Endothelial cell of umbilical vein (primary cell): ENCODE measurements around the gene SNAI3. TPM values are rescaled to one million over a fixed set of nuclear protein-coding genes. Genes with fewer than 3 reads are reported as not detected.

ENCODE experiments used
- BruUV-seq: library from RNA; stranded (reverse); fragments of 400-500 nt; replicated peaks from 2 replicates; lab custom pipeline; 2021; lab: Mats Ljungman, UMichigan
- CTCF ChIA-PET: fragments of 300-600, 350-600 bp; sonication (Branson Sonifier 250); formaldehyde crosslinking; loops from one replicate; lab custom pipeline; 2021; ENCODE audit warnings: antibody characterized with exemption, inconsistent platforms; lab: Charles Lee
- POLR2A ChIA-PET: fragments of 300-600, 350-600 bp; sonication (Branson Sonifier 250); formaldehyde crosslinking; loops from one replicate; lab custom pipeline; 2021; ENCODE audit warnings: antibody characterized with exemption, inconsistent platforms; lab: Charles Lee
- DNase-seq: peaks from one replicate; pipeline ENCODE4 v3.0.0-alpha.2; 2011; ENCODE audit warnings: low read depth, low spot score
- FAIRE-seq: peaks from 2 replicates; lab custom pipeline; 2011; peaks lifted over from hg19 to GRCh38; lab: Jason Lieb, UNC
- H2AFZ ChIP-seq: 2 replicates; pipeline ENCODE4 v1.6.0; 2012; ENCODE audit warnings: low read depth, low read length, control low read depth, inconsistent platforms
- H3K27ac ChIP-seq: 2 replicates; pipeline ENCODE4 v1.5.1; 2011; ENCODE audit warnings: low read depth, mild to moderate bottlenecking, control low read depth, low read length, moderate library complexity; ENCODE audit not compliant: insufficient read depth
- H3K27me3 ChIP-seq, 2 experiments: 2 replicates each; pipeline versions ENCODE4 v1.6.0 to v1.6.1; 2011; ENCODE audit warnings: low read length in 2 of 2, mixed read lengths in 1 of 2; ENCODE audit not compliant: control insufficient read depth in 2 of 2, insufficient read depth in 2 of 2
- H3K36me3 ChIP-seq, 2 experiments: 2 replicates in 1 of 2; 3 replicates in 1 of 2; pipeline ENCODE4 v1.5.1; 2011; ENCODE audit warnings: low read length in 2 of 2, mild to moderate bottlenecking in 1 of 2, moderate library complexity in 1 of 2; ENCODE audit not compliant: control insufficient read depth in 2 of 2, insufficient read depth in 2 of 2; ENCODE audit errors: extremely low read depth in 1 of 2
- H3K4me1 ChIP-seq: 3 replicates; pipeline ENCODE4 v1.5.1; 2011; ENCODE audit warnings: mild to moderate bottlenecking, low read length; ENCODE audit not compliant: control insufficient read depth, insufficient read depth; ENCODE audit errors: extremely low read depth
- H3K4me2 ChIP-seq: 2 replicates; pipeline ENCODE4 v1.6.1; 2011; ENCODE audit warnings: low read length, control low read depth, mixed read lengths; ENCODE audit not compliant: insufficient read depth
- H3K4me3 ChIP-seq, 3 experiments: fragments of 200-600 bp in 1 of 3; sonication (generic), shearing (Covaris generic) in 1 of 3; replicated peaks in 1 of 3; 2 replicates each; pipeline ENCODE4 v1.5.1; 2011 to 2016; ENCODE audit warnings: control low read depth in 3 of 3, low read length in 3 of 3, mild to moderate bottlenecking in 2 of 3, inconsistent platforms in 1 of 3, low read depth in 1 of 3, moderate library complexity in 1 of 3; ENCODE audit not compliant: insufficient read depth in 1 of 3
- H3K79me2 ChIP-seq: 2 replicates; pipeline ENCODE4 v1.6.0; 2012; ENCODE audit warnings: low read length, inconsistent platforms; ENCODE audit not compliant: control insufficient read depth, insufficient read depth
- H3K9ac ChIP-seq: replicated peaks from 2 replicates; pipeline ENCODE3; 2011; ENCODE audit warnings: low read length, control low read depth; ENCODE audit not compliant: insufficient read depth; ENCODE audit errors: extremely low read depth
- H3K9me1 ChIP-seq: replicated peaks from 3 replicates; pipeline ENCODE4 v1.6.0; 2011; ENCODE audit warnings: mild to moderate bottlenecking, low read length; ENCODE audit not compliant: control insufficient read depth, insufficient read depth; ENCODE audit errors: extremely low read depth
- H3K9me3 ChIP-seq: replicated peaks from 2 replicates; pipeline ENCODE4 v1.5.1; 2012; ENCODE audit warnings: low read length, inconsistent platforms; ENCODE audit not compliant: control insufficient read depth, insufficient read depth
- H4K20me1 ChIP-seq: replicated peaks from 2 replicates; pipeline ENCODE3; 2011; ENCODE audit warnings: mild to moderate bottlenecking, low read length; ENCODE audit not compliant: control insufficient read depth, insufficient read depth; ENCODE audit errors: extremely low read depth
- CTCF ChIP-seq, 2 donors: IDR thresholded peaks; 1 replicate in 1 of 2; 2 replicates in 1 of 2; pipeline ENCODE4 v1.5.1; 2011; ENCODE audit warnings: low read length in 2 of 2, mild to moderate bottlenecking in 2 of 2, moderate library complexity in 2 of 2, control low read depth in 1 of 2, inconsistent platforms in 1 of 2, low read depth in 1 of 2; ENCODE audit not compliant: insufficient read depth in 1 of 2; ENCODE audit errors: extremely low read depth in 1 of 2
- EZH2 ChIP-seq: IDR thresholded peaks from 2 replicates; pipeline ENCODE4 v1.6.1; 2012; ENCODE audit warnings: borderline replicate concordance, low read depth, mild to moderate bottlenecking, moderate library complexity, low read length, inconsistent platforms; ENCODE audit not compliant: severe bottlenecking
- FOS ChIP-seq: IDR thresholded peaks from 2 replicates; pipeline ENCODE4 v1.6.1; 2011; ENCODE audit warnings: mild to moderate bottlenecking, low read length, moderate library complexity, borderline replicate concordance; ENCODE audit not compliant: insufficient read depth
- GATA2 ChIP-seq: IDR thresholded peaks from 2 replicates; pipeline ENCODE4 v1.7.0; 2011; ENCODE audit warnings: low read depth, mild to moderate bottlenecking, moderate library complexity, mixed read lengths, low read length; ENCODE audit not compliant: insufficient read length, insufficient read depth
- JUN ChIP-seq: IDR thresholded peaks from 2 replicates; pipeline ENCODE4 v1.6.1; 2011; ENCODE audit warnings: borderline replicate concordance, low read depth; ENCODE audit not compliant: insufficient read length, insufficient read depth
- MAX ChIP-seq: IDR thresholded peaks from 2 replicates; pipeline ENCODE4 v1.6.1; 2011; ENCODE audit not compliant: insufficient read depth, insufficient read length
- MYC ChIP-seq: IDR thresholded peaks from one replicate; pipeline ENCODE4 v1.6.1; 2011; ENCODE audit warnings: mild to moderate bottlenecking, low read depth, low read length
- POLR2A ChIP-seq: IDR thresholded peaks from 2 replicates; pipeline ENCODE4 v1.6.1; 2012; ENCODE audit warnings: low read depth, mild to moderate bottlenecking, control low read depth, low read length
- POLR2AphosphoS5 ChIP-seq: IDR thresholded peaks from 2 replicates; pipeline ENCODE4 v1.6.1; 2012; ENCODE audit warnings: low read depth, mild to moderate bottlenecking, control low read depth, low read length, moderate library complexity; ENCODE audit not compliant: insufficient read depth
- dilution Hi-C: fragments of 300-500 bp; cut with MboI; formaldehyde crosslinking; loops from one replicate; pipeline ENCODE4 v1.15.0; 2019; ENCODE audit warnings: low sequenced_read_pairs; ENCODE audit not compliant: extremely low pct_ligation_motif_present
- intact Hi-C: fragments of 100-400 bp; cut with micrococcal nuclease; formaldehyde crosslinking; loops from one replicate; pipeline ENCODE4 v1.10.0; 2022
- polyA plus RNA-seq, 4 experiments: library from polyadenylated mRNA; depleted of rRNA in 3 of 4; stranded (reverse) in 3 of 4; unstranded in 1 of 4; fragments of >200 nt; gene quantifications; 2 replicates each; pipeline versions ENCODE4 v1.2.1 to v1.2.3, GENCODE V29; 2011 to 2012; ENCODE audit warnings: missing spikeins in 1 of 4
- total RNA-seq: library from RNA; stranded (reverse); gene quantifications from 2 replicates; pipeline ENCODE4 v1.2.3, GENCODE V29; 2021

Gene SNAI3
- total and polyA plus RNA-seq, 2 donors (not counting 3 experiments of a cell fraction or from before 2014, with no cell fraction given), result 0.30 to 0.31 TPM

GRCh38 chr16:88629835-88630234 is 56.5 kb downstream of the SNAI3 start:
- Histone ChIP-seq H3K4me2 (no peak overlapping the region), H3K79me2 (no peaks in the 10 kb centered on the region), H3K9ac (no peak overlapping the region), H3K9me3 (no peaks in the 10 kb centered on the region), H3K27ac (no peak overlapping the region), H3K4me3 (no peak overlapping the region), H4K20me1 (no peaks in the 10 kb centered on the region), H3K4me1 (peaks cover 4% of the 10 kb centered on the region), H3K27me3 (no peaks in the 10 kb centered on the region), H3K36me3 (peaks cover 4 to 22% of the 10 kb centered on the region in 2 experiments), H3K9me1 (no peaks in the 10 kb centered on the region), H2AFZ (no peak overlapping the region)
- no TSS peak for BruUV-seq
- dilution Hi-C loops (no loop called here), intact Hi-C loops (no loop called here)
- FAIRE-seq (no peak), DNase-seq (no peak)
- CTCF ChIA-PET, result interaction anchor here (1.0 to 1.6 kb wide), 3 partner anchors 10 to 108 kb away, joined by 3 to 4 read pairs (median 3); no protein-coding TSS in a partner anchor
- TF ChIP-seq JUN (no peak), POLR2AphosphoS5 (no peak), EZH2 (no peak), GATA2 (no peak), FOS (no peak), MYC (no peak), MAX (no peak), POLR2A (no peak), CTCF (IDR thresholded peaks at IDR 0.05; ENCODE audit: extremely low read depth in 1 of 2, insufficient read depth in 1 of 2, low read depth in 1 of 2, low read length in 2 of 2) (no peak)
- POLR2A ChIA-PET, result no interaction called here
